NB4 (cell line): ENCODE results near the gene ALG10B.
"Not testable (repeated sequence)": the region's sequence is repeated elsewhere in the genome, so short reads cannot be mapped to it uniquely, and the experiment has no call there.

ENCODE experiments used
- POLR2A ChIP-seq: IDR thresholded peaks from 2 replicates; pipeline ENCODE4 v1.6.1; 2011; ENCODE audit warnings: mild to moderate bottlenecking; ENCODE audit not compliant: insufficient read length; ENCODE audit errors: extremely low read depth
- TF ChIP-seq, protein P1 (sequence below): IDR thresholded peaks from one replicate; pipeline ENCODE4 v1.5.1; 2012; ENCODE audit warnings: low read depth, low read length

DNA sequence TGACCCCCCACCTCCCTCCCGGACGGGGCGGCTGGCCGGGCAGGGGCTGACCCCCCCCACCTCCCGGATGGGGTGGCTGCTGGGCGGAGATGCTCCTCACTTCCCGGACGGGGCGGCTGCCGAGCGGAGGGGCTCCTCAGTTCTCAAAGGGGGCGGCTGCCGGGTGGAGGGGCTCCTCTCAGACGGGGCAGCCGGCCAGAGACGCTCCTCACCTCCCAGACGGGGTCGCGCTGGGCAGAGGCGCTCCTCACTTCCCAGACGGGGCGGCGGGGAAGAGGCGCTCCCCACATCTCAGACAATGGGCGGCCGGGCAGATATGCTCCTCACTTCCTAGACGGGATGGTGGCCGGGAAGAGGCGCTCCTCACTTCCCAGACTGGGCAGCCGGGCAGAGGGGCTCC lies 13.8 kb downstream of the ALG10B start:
- not testable (repeated sequence) for TF ChIP-seq POLR2A
- TF ChIP-seq, protein P1, sequence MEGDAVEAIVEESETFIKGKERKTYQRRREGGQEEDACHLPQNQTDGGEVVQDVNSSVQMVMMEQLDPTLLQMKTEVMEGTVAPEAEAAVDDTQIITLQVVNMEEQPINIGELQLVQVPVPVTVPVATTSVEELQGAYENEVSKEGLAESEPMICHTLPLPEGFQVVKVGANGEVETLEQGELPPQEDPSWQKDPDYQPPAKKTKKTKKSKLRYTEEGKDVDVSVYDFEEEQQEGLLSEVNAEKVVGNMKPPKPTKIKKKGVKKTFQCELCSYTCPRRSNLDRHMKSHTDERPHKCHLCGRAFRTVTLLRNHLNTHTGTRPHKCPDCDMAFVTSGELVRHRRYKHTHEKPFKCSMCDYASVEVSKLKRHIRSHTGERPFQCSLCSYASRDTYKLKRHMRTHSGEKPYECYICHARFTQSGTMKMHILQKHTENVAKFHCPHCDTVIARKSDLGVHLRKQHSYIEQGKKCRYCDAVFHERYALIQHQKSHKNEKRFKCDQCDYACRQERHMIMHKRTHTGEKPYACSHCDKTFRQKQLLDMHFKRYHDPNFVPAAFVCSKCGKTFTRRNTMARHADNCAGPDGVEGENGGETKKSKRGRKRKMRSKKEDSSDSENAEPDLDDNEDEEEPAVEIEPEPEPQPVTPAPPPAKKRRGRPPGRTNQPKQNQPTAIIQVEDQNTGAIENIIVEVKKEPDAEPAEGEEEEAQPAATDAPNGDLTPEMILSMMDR = not testable (repeated sequence)
